ENCODE measurements around the gene PGAP1. TPM values are rescaled to one million over a fixed set of nuclear protein-coding genes. Genes with fewer than 3 reads are reported as not detected.
"Not testable (repeated sequence)": the region's sequence is repeated elsewhere in the genome, so short reads cannot be mapped to it uniquely, and the experiment has no call there.

Gene PGAP1
- total RNA-seq, 4 donors from 2014 or later, result 4.3 to 10.2 (median 6.9) TPM

GRCh38 chr2:196918927-196919326 lies 7.6 kb downstream of the PGAP1 start:
- H3K4me3 ChIP-seq, result no peak overlapping the region
- peaks cover 0 to 24% of the 10 kb centered on the region in 2 donors for H3K36me3 ChIP-seq
- H3K27me3 ChIP-seq, result no peaks in the 10 kb centered on the region
- TF ChIP-seq EP300 (IDR thresholded peaks at IDR 0.05) (no peak), CTCF (IDR thresholded peaks at IDR 0.05) (no peak), POLR2A (IDR thresholded peaks at IDR 0.05) (no peak), POLR2AphosphoS5 (IDR thresholded peaks at IDR 0.05) (no peak)
- ATAC-seq, result no peak
- 87 to 92% methylated on average over 3 of the region's 3 CpGs for WGBS, 2 donors (ENCODE audit: low coverage in 1 of 2)
- no peak overlapping the region for H3K27ac ChIP-seq
- H3K9me3 ChIP-seq, result no peaks in the 10 kb centered on the region
- peaks cover 0 to 5% (median 0%) of the 10 kb centered on the region in 3 donors for H3K4me1 ChIP-seq

- Histone ChIP-seq H3K27me3 (no peaks in the 10 kb centered on the region), H3K36me3 (peaks cover 0 to 31% of the 10 kb centered on the region in 2 donors), H3K27ac (no peak overlapping the region), H3K4me3 (no peak overlapping the region), H3K4me1 (no peaks in the 10 kb centered on the region), H3K9me3 (no peaks in the 10 kb centered on the region)
- ATAC-seq, result no peak
- no peak for TF ChIP-seq EP300 (IDR thresholded peaks at IDR 0.05)
- no peak for TF ChIP-seq POLR2A (IDR thresholded peaks at IDR 0.05)
- TF ChIP-seq CTCF (IDR thresholded peaks at IDR 0.05), result no peak
- no peak for TF ChIP-seq POLR2AphosphoS5 (IDR thresholded peaks at IDR 0.05)
These were observed 8.7 kb downstream of the PGAP1 start for GRCh38 chr2:196917802-196918201.

DNA sequence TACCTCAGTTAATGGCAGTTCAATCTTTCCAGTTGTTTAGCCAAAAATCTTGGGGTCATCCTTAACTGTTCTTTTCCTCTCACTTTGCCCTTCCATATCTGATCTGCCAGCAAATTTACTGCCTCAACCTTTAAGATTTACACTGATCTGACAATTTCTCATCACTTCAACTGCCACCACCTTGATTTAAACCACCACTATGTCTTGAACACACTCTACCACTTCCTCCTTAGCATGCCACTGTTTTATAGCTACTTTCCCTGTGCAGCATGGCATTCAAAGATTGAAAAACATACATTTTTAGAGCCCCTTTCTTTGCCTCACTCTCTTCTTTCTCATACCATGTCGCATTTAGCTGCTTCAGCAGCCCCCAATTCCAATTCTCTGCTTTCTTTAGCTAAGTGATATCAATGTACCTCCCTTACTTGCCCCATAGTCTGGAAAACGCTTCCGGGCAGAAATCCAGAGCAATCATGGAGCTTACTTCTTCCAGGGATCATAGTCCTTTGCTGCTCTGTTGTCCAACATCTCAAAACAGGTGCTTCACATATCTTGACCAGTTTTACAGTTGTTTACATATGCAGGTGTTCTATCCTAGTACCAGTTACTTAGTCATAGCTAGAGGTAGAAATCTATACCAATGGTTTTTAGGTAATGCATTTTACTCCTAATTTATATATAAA lies 10.9 kb downstream of the PGAP1 start:
- Histone ChIP-seq H3K36me3 (peaks cover 0 to 38% of the 10 kb centered on the region in 2 donors), H3K4me3 (no peak overlapping the region), H3K4me1 (no peaks in the 10 kb centered on the region), H3K9me3 (no peaks in the 10 kb centered on the region), H3K27ac (no peak overlapping the region), H3K27me3 (no peaks in the 10 kb centered on the region)
- TF ChIP-seq CTCF (IDR thresholded peaks at IDR 0.05), result no peak
- TF ChIP-seq POLR2AphosphoS5 (IDR thresholded peaks at IDR 0.05), result no peak
- WGBS, 2 donors (ENCODE audit: low coverage in 1 of 2), result 92 to 100% methylated on average over 3 of the region's 3 CpGs
- ATAC-seq, result no peak

- Histone ChIP-seq H3K9me3 (no peaks in the 10 kb centered on the region), H3K4me3 (no peak overlapping the region), H3K36me3 (peaks cover 0 to 38% of the 10 kb centered on the region in 2 donors), H3K4me1 (no peaks in the 10 kb centered on the region), H3K27me3 (no peaks in the 10 kb centered on the region), H3K27ac (no peak overlapping the region)
- TF ChIP-seq CTCF (IDR thresholded peaks at IDR 0.05) (no peak), POLR2AphosphoS5 (IDR thresholded peaks at IDR 0.05) (no peak), POLR2A (IDR thresholded peaks at IDR 0.05) (no peak), EP300 (IDR thresholded peaks at IDR 0.05) (no peak)
- ATAC-seq, result no peak
- 92 to 95% methylated on average over 4 of the region's 4 CpGs for WGBS, 2 donors (ENCODE audit: low coverage in 1 of 2)
These were observed 11.5 kb downstream of the PGAP1 start for GRCh38 chr2:196914867-196915460.

- WGBS, 2 donors (ENCODE audit: low coverage in 1 of 2), result 100% methylated on average over 1 of the region's 1 CpG; no CpG with 5 or more reads in 1 of the 2 donors
- no peaks in the 10 kb centered on the region for H3K27me3 ChIP-seq
- H3K4me3 ChIP-seq, result no peak overlapping the region
- no peaks in the 10 kb centered on the region for H3K9me3 ChIP-seq
- no peaks in the 10 kb centered on the region for H3K4me1 ChIP-seq
- ATAC-seq, result no peak
- TF ChIP-seq EP300 (IDR thresholded peaks at IDR 0.05), result no peak
- no peak for TF ChIP-seq POLR2AphosphoS5 (IDR thresholded peaks at IDR 0.05)
- no peak for TF ChIP-seq CTCF (IDR thresholded peaks at IDR 0.05)
- no peak for TF ChIP-seq POLR2A (IDR thresholded peaks at IDR 0.05)
- H3K27ac ChIP-seq, result no peak overlapping the region
- peaks cover 0 to 38% of the 10 kb centered on the region in 2 donors for H3K36me3 ChIP-seq
These were observed 12.8 kb downstream of the PGAP1 start for GRCh38 chr2:196913691-196914090.

GRCh38 chr2:196905365-196905764 lies 21.1 kb downstream of the PGAP1 start:
- H3K27ac ChIP-seq, ATAC-seq, H3K9me3 ChIP-seq, H3K4me3 ChIP-seq, H3K4me1 ChIP-seq, H3K27me3 ChIP-seq: not testable (repeated sequence)
- H3K36me3 ChIP-seq, result peaks cover 0 to 22% of the 10 kb centered on the region in 2 donors
- WGBS, 2 donors (ENCODE audit: low coverage in 1 of 2), result 78% methylated on average over 2 to 8 of the region's 15 CpGs
